Fibroblast of lung (primary cell): ENCODE results near the gene CCNY.

ENCODE experiments used
- EZH2 ChIP-seq: IDR thresholded peaks from 2 replicates; pipeline ENCODE4 v1.5.1; 2012; ENCODE audit warnings: low read length, control low read depth, mild to moderate bottlenecking; ENCODE audit errors: missing control alignments
- TF ChIP-seq, protein P1 (sequence below), 2 donors: IDR thresholded peaks in 1 of 2; conservative IDR thresholded peaks in 1 of 2; 1 replicate in 1 of 2; 2 replicates in 1 of 2; pipeline ENCODE4 v1.5.1; 2011 to 2012; ENCODE audit warnings: low read length in 2 of 2, control low read depth in 1 of 2, inconsistent platforms in 1 of 2, low read depth in 1 of 2, mild to moderate bottlenecking in 1 of 2

GRCh38 chr10:35600193-35600592 is 263.9 kb downstream of the CCNY start:
- no peak for TF ChIP-seq EZH2
- TF ChIP-seq, protein P1, sequence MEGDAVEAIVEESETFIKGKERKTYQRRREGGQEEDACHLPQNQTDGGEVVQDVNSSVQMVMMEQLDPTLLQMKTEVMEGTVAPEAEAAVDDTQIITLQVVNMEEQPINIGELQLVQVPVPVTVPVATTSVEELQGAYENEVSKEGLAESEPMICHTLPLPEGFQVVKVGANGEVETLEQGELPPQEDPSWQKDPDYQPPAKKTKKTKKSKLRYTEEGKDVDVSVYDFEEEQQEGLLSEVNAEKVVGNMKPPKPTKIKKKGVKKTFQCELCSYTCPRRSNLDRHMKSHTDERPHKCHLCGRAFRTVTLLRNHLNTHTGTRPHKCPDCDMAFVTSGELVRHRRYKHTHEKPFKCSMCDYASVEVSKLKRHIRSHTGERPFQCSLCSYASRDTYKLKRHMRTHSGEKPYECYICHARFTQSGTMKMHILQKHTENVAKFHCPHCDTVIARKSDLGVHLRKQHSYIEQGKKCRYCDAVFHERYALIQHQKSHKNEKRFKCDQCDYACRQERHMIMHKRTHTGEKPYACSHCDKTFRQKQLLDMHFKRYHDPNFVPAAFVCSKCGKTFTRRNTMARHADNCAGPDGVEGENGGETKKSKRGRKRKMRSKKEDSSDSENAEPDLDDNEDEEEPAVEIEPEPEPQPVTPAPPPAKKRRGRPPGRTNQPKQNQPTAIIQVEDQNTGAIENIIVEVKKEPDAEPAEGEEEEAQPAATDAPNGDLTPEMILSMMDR (conservative IDR thresholded peaks at IDR 0.05 in 1 of 2, IDR thresholded peaks at IDR 0.05 in 1 of 2; ENCODE audit: low read depth in 1 of 2, low read length in 2 of 2): peak; percentile 11 to 33
